Spinal cord (tissue), 10 donors: Measurements from ENCODE around the gene ACTR3. TPM values are rescaled to one million over a fixed set of nuclear protein-coding genes. Genes with fewer than 3 reads are reported as not detected.

Experiments
- DNase-seq, 6 donors: peaks; one replicate each; pipeline versions ENCODE4 v3.0.0 to v3.0.0-alpha.2; 2013 to 2015; ENCODE audit warnings: low spot score in 6 of 6, low read depth in 4 of 6
- H3K27ac ChIP-seq: one replicate; pipeline ENCODE4 v1.5.1; 2013; ENCODE audit warnings: low read depth, low read length, control low read depth
- H3K27me3 ChIP-seq: one replicate; pipeline ENCODE4 v1.6.1; 2013; ENCODE audit warnings: low read length; ENCODE audit not compliant: control insufficient read depth, insufficient read depth
- H3K36me3 ChIP-seq: one replicate; pipeline ENCODE4 v1.6.1; 2013; ENCODE audit warnings: low read length; ENCODE audit not compliant: control insufficient read depth, insufficient read depth
- H3K4me1 ChIP-seq: one replicate; pipeline ENCODE4 v1.6.1; 2013; ENCODE audit warnings: low read length; ENCODE audit not compliant: control insufficient read depth, insufficient read depth
- H3K4me3 ChIP-seq: one replicate; pipeline ENCODE4 v1.5.1; 2013; ENCODE audit warnings: low read depth, low read length, control low read depth
- H3K9me3 ChIP-seq: one replicate; pipeline ENCODE4 v1.6.1; 2013; ENCODE audit warnings: low read length; ENCODE audit not compliant: control insufficient read depth, insufficient read depth
- WGBS: methylation state at CpG from one replicate; pipeline ENCODE4 v1.1.5; 2013; ENCODE audit warnings: missing lambda C conversion rate; ENCODE audit not compliant: insufficient coverage; 5-methylcytosine and 5-hydroxymethylcytosine counted together
- polyA plus RNA-seq, 2 donors: library from polyadenylated mRNA; unstranded; fragments of 120-200 nt; gene quantifications; one replicate each; pipeline ENCODE4 v1.2.1, GENCODE V29; 2013; ENCODE audit not compliant: insufficient read length in 2 of 2
- total RNA-seq, 2 donors: library from RNA; depleted of rRNA in 1 of 2; stranded (reverse); fragments of 120-200 nt in 1 of 2; fragments of >200 nt in 1 of 2; gene quantifications; one replicate each; pipeline versions ENCODE4 v1.2.3 to v1.2.4, GENCODE V29; 2013 to 2014
- donor health status: healthy.

ACTR3 gene
- total and polyA plus RNA-seq, 4 donors = 127 to 174 (median 146) TPM

GRCh38 chr2:113888641-113889470 is 1.0 kb upstream of the ACTR3 start:
- H3K4me1 ChIP-seq = peaks cover 3% of the 10 kb centered on the region
- peak overlapping the region; percentile 51 for H3K4me3 ChIP-seq
- no peaks in the 10 kb centered on the region for H3K9me3 ChIP-seq
- peak in 1 of 6 donors; percentile 6 for DNase-seq
- H3K27ac ChIP-seq = peak overlapping the region; percentile 91
- WGBS = 0% methylated on average over 2 of the region's 14 CpGs
- no peaks in the 10 kb centered on the region for H3K27me3 ChIP-seq
- no peaks in the 10 kb centered on the region for H3K36me3 ChIP-seq

GRCh38 chr2:113890253-113891235 is 655 bp downstream of the ACTR3 start:
- Histone ChIP-seq H3K4me1 (peaks cover 3% of the 10 kb centered on the region), H3K36me3 (no peaks in the 10 kb centered on the region), H3K4me3 (peak overlapping the region; percentile 51), H3K27ac (peak overlapping the region; percentile 91), H3K27me3 (no peaks in the 10 kb centered on the region), H3K9me3 (no peaks in the 10 kb centered on the region)
- WGBS = 0% methylated on average over 45 of the region's 57 CpGs
- peak; percentile 24 to 76 (median 41) for DNase-seq

GRCh38 chr2:113891265-113891959 is 1.5 kb downstream of the ACTR3 start:
- no peaks in the 10 kb centered on the region for H3K9me3 ChIP-seq
- H3K27me3 ChIP-seq = no peaks in the 10 kb centered on the region
- peak overlapping the region; percentile 51 for H3K4me3 ChIP-seq
- H3K4me1 ChIP-seq = peaks cover 3% of the 10 kb centered on the region
- no CpG with 5 or more reads among the region's 5 CpGs for WGBS
- H3K27ac ChIP-seq = peak overlapping the region; percentile 91
- DNase-seq = no peak
- H3K36me3 ChIP-seq = no peaks in the 10 kb centered on the region

- no peaks in the 10 kb centered on the region for H3K9me3 ChIP-seq
- H3K4me3 ChIP-seq = no peak overlapping the region
- WGBS = no CpG with 5 or more reads among the region's 6 CpGs
- no peaks in the 10 kb centered on the region for H3K36me3 ChIP-seq
- H3K27ac ChIP-seq = no peak overlapping the region
- no peak for DNase-seq
- peaks cover 3% of the 10 kb centered on the region for H3K4me1 ChIP-seq
- no peaks in the 10 kb centered on the region for H3K27me3 ChIP-seq
Observed at GRCh38 chr2:113892004-113892710, 2.3 kb downstream of the ACTR3 start.

GRCh38 chr2:113894156-113894743 is 4.4 kb downstream of the ACTR3 start:
- no peaks in the 10 kb centered on the region for H3K36me3 ChIP-seq
- H3K4me3 ChIP-seq = no peak overlapping the region
- peak in 1 of 6 donors; percentile 13 for DNase-seq
- H3K27ac ChIP-seq = no peak overlapping the region
- H3K27me3 ChIP-seq = no peaks in the 10 kb centered on the region
- H3K4me1 ChIP-seq = no peaks in the 10 kb centered on the region
- no CpG with 5 or more reads among the region's 7 CpGs for WGBS
- H3K9me3 ChIP-seq = no peaks in the 10 kb centered on the region

- WGBS = no CpG with 5 or more reads among the region's 4 CpGs
- Histone ChIP-seq H3K4me3 (no peak overlapping the region), H3K27ac (no peak overlapping the region), H3K4me1 (no peaks in the 10 kb centered on the region), H3K27me3 (no peaks in the 10 kb centered on the region), H3K9me3 (no peaks in the 10 kb centered on the region), H3K36me3 (no peaks in the 10 kb centered on the region)
- no peak for DNase-seq
Observed at GRCh38 chr2:113895301-113895700, 5.4 kb downstream of the ACTR3 start.

- Histone ChIP-seq H3K4me1 (no peaks in the 10 kb centered on the region), H3K27ac (no peak overlapping the region), H3K27me3 (no peaks in the 10 kb centered on the region), H3K36me3 (no peaks in the 10 kb centered on the region), H3K4me3 (no peak overlapping the region), H3K9me3 (no peaks in the 10 kb centered on the region)
- no peak for DNase-seq
- no CpG with 5 or more reads among the region's 1 CpG for WGBS
Observed at GRCh38 chr2:113895819-113896563, 6.1 kb downstream of the ACTR3 start.

GRCh38 chr2:113896791-113897190 is 6.9 kb downstream of the ACTR3 start:
- no peaks in the 10 kb centered on the region for H3K9me3 ChIP-seq
- no peak overlapping the region for H3K27ac ChIP-seq
- no peak for DNase-seq
- H3K27me3 ChIP-seq = no peaks in the 10 kb centered on the region
- no peaks in the 10 kb centered on the region for H3K36me3 ChIP-seq
- H3K4me3 ChIP-seq = no peak overlapping the region
- no CpG with 5 or more reads among the region's 2 CpGs for WGBS
- no peaks in the 10 kb centered on the region for H3K4me1 ChIP-seq
